Astrocyte (in vitro differentiated cells and primary cell): ENCODE measurements around the gene GTSE1.
"Not testable (repeated sequence)": the region's sequence is repeated elsewhere in the genome, so short reads cannot be mapped to it uniquely, and the experiment has no call there.

Experiments used
- EZH2 ChIP-seq: IDR thresholded peaks from 2 replicates; pipeline ENCODE4 v1.6.1; 2012; ENCODE audit warnings: mild to moderate bottlenecking, low read length, inconsistent platforms; ENCODE audit not compliant: insufficient read depth
- TF ChIP-seq, protein P1 (sequence below): IDR thresholded peaks from 2 replicates; pipeline ENCODE4 v1.5.1; 2011; ENCODE audit warnings: low read depth, mild to moderate bottlenecking, inconsistent platforms, low read length, moderate library complexity; ENCODE audit not compliant: insufficient read depth

DNA sequence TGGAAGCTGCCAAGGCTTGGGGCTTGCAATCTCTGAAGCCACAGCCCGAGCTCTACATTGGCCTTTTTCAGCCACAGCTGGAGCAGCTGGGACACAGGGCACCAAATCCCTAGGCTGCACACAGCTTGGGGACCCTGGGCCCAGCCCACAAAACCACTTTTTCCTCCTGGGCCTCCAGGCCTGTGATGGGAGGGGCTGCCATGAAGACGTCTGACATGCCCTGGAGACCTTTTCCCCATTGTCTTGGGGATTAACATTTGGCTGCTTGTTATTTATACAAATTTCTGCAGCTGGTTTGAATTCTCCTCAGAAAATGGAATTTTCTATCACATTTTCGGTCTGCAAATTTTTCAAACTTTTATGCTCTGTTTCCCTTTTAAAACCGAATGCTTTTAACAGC, 31.0 kb upstream of the GTSE1 start:
- TF ChIP-seq, protein P1, sequence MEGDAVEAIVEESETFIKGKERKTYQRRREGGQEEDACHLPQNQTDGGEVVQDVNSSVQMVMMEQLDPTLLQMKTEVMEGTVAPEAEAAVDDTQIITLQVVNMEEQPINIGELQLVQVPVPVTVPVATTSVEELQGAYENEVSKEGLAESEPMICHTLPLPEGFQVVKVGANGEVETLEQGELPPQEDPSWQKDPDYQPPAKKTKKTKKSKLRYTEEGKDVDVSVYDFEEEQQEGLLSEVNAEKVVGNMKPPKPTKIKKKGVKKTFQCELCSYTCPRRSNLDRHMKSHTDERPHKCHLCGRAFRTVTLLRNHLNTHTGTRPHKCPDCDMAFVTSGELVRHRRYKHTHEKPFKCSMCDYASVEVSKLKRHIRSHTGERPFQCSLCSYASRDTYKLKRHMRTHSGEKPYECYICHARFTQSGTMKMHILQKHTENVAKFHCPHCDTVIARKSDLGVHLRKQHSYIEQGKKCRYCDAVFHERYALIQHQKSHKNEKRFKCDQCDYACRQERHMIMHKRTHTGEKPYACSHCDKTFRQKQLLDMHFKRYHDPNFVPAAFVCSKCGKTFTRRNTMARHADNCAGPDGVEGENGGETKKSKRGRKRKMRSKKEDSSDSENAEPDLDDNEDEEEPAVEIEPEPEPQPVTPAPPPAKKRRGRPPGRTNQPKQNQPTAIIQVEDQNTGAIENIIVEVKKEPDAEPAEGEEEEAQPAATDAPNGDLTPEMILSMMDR = not testable (repeated sequence)
- TF ChIP-seq EZH2 = not testable (repeated sequence)
